ENCODE data around the gene ERBB3. TPM values are rescaled to one million over a fixed set of nuclear protein-coding genes. Genes with fewer than 3 reads are reported as not detected.
A peak's percentile ranks its signal among the peaks of the same experiment; 100 is the strongest.
"Not testable (repeated sequence)": the region's sequence is repeated elsewhere in the genome, so short reads cannot be mapped to it uniquely, and the experiment has no call there.

ERBB3 gene
- total RNA-seq, 1 experiment from 2014 or later: 1.2 TPM

GRCh38 chr12:56110571-56110970, 30.6 kb downstream of the ERBB3 start:
- no peak for DNase-seq (ENCODE audit: low read depth)

- DNase-seq (ENCODE audit: low read depth): no peak
Measured at GRCh38 chr12:56114084-56114483, 34.1 kb downstream of the ERBB3 start.

GRCh38 chr12:56115329-56115728, 35.4 kb downstream of the ERBB3 start:
- peak; percentile 63 for DNase-seq (ENCODE audit: low read depth)

GRCh38 chr12:56116267-56117081, 36.5 kb downstream of the ERBB3 start, which contains the start of gene RPL41:
Gene RPL41 (plus strand): TSS chr12:56116633.
- peak; percentile 90 for DNase-seq (ENCODE audit: low read depth)

- DNase-seq (ENCODE audit: low read depth): not testable (repeated sequence)
Measured at GRCh38 chr12:56117082-56117706, 37.2 kb downstream of the ERBB3 start.

- peak; percentile 100 for DNase-seq (ENCODE audit: low read depth)
Measured at GRCh38 chr12:56117778-56118687, 38.1 kb downstream of the ERBB3 start, which contains the start of gene ZC3H10. Gene ZC3H10 (plus strand): TSS chr12:56118266. CDS start chr12:56120563, 2,297 bp downstream.

- DNase-seq (ENCODE audit: low read depth): no peak
Measured at GRCh38 chr12:56118688-56119357, 38.9 kb downstream of the ERBB3 start.

GRCh38 chr12:56119361-56119796, 39.4 kb downstream of the ERBB3 start:
- peak; percentile 74 for DNase-seq (ENCODE audit: low read depth)

- DNase-seq (ENCODE audit: low read depth): peak; percentile 66
Measured at GRCh38 chr12:56120158-56120846, 40.3 kb downstream of the ERBB3 start.

- DNase-seq (ENCODE audit: low read depth): no peak
Measured at GRCh38 chr12:56121204-56121870, 41.4 kb downstream of the ERBB3 start.

- no peak for DNase-seq (ENCODE audit: low read depth)
Measured at GRCh38 chr12:56122637-56123036, 42.7 kb downstream of the ERBB3 start.

- DNase-seq (ENCODE audit: low read depth): no peak
Measured at GRCh38 chr12:56124133-56124532, 44.2 kb downstream of the ERBB3 start.

- DNase-seq (ENCODE audit: low read depth): no peak
Measured at GRCh38 chr12:56126732-56127239, 46.8 kb downstream of the ERBB3 start.

- DNase-seq (ENCODE audit: low read depth): no peak
Measured at GRCh38 chr12:56127485-56127887, 47.5 kb downstream of the ERBB3 start.

- DNase-seq (ENCODE audit: low read depth): peak; percentile 100
Measured at GRCh38 chr12:56127888-56128669, 48.1 kb downstream of the ERBB3 start, which contains the start of gene ESYT1. Gene ESYT1 (plus strand): TSS chr12:56128267. CDS start chr12:56128320, 53 bp downstream.

- DNase-seq (ENCODE audit: low read depth): peak; percentile 45
Measured at GRCh38 chr12:56128670-56129205, 48.8 kb downstream of the ERBB3 start.

GRCh38 chr12:56129206-56129941, 49.4 kb downstream of the ERBB3 start:
- DNase-seq (ENCODE audit: low read depth): peak; percentile 71

Measured in HT1080 (cell line).